Measurements from ENCODE around the gene RCL1. TPM values are rescaled to one million over a fixed set of nuclear protein-coding genes. Genes with fewer than 3 reads are reported as not detected.

RCL1 gene
- total and polyA plus RNA-seq, 8 donors, result 11.2 to 22.6 (median 18.2) TPM

- no peak for ATAC-seq
- DNase-seq, result no peak
- H3K27ac ChIP-seq, result no peak overlapping the region
- H3K27me3 ChIP-seq, result no peaks in the 10 kb centered on the region
- no peaks in the 10 kb centered on the region for H3K4me1 ChIP-seq
- TF ChIP-seq, protein P1, sequence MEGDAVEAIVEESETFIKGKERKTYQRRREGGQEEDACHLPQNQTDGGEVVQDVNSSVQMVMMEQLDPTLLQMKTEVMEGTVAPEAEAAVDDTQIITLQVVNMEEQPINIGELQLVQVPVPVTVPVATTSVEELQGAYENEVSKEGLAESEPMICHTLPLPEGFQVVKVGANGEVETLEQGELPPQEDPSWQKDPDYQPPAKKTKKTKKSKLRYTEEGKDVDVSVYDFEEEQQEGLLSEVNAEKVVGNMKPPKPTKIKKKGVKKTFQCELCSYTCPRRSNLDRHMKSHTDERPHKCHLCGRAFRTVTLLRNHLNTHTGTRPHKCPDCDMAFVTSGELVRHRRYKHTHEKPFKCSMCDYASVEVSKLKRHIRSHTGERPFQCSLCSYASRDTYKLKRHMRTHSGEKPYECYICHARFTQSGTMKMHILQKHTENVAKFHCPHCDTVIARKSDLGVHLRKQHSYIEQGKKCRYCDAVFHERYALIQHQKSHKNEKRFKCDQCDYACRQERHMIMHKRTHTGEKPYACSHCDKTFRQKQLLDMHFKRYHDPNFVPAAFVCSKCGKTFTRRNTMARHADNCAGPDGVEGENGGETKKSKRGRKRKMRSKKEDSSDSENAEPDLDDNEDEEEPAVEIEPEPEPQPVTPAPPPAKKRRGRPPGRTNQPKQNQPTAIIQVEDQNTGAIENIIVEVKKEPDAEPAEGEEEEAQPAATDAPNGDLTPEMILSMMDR (IDR thresholded peaks at IDR 0.05), result no peak
- H3K4me3 ChIP-seq, result no peak overlapping the region
- no peaks in the 10 kb centered on the region for H3K9me3 ChIP-seq
- intact Hi-C loops (cut with DNase I), result no loop called here
- H3K36me3 ChIP-seq, result no peaks in the 10 kb centered on the region
These were observed 8.3 kb upstream of the RCL1 start for GRCh38 chr9:4784403-4784802.

DNA sequence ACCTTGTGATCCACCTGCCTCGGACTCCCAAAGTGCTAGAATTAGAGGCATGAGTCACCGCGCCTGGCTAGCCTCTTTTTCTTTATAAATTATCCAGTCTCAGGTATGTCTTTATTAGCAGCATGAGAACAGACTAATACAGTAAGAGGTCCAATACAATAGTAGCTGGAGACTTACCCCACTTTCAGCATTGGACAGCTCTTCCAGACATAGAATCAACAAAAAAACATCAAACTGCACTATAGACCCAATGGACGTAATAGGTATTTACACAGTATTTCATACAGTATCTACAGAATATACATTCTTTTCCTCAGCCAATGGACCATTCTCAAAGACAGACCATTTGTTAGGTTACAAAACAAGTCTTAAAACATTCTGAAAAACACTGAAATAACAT is 6.1 kb upstream of the RCL1 start:
- DNase-seq (no peak), ATAC-seq (no peak)
- intact Hi-C loops (cut with DNase I), result no loop called here
- no peak overlapping the region for H3K27ac ChIP-seq
- TF ChIP-seq, protein P1 (IDR thresholded peaks at IDR 0.05), result no peak
- H3K27me3 ChIP-seq, result no peaks in the 10 kb centered on the region
- H3K4me1 ChIP-seq, result no peaks in the 10 kb centered on the region
- H3K9me3 ChIP-seq, result no peaks in the 10 kb centered on the region
- H3K36me3 ChIP-seq, result no peaks in the 10 kb centered on the region
- H3K4me3 ChIP-seq, result no peak overlapping the region

- H3K27me3 ChIP-seq, result no peaks in the 10 kb centered on the region
- DNase-seq, result no peak
- intact Hi-C loops (cut with DNase I), result no loop called here
- H3K27ac ChIP-seq, result no peak overlapping the region
- no peaks in the 10 kb centered on the region for H3K36me3 ChIP-seq
- H3K9me3 ChIP-seq, result no peaks in the 10 kb centered on the region
- no peak overlapping the region for H3K4me3 ChIP-seq
- TF ChIP-seq, protein P1 (IDR thresholded peaks at IDR 0.05), result no peak
- no peak for ATAC-seq
- H3K4me1 ChIP-seq, result peaks cover 0 to 6% of the 10 kb centered on the region in 2 donors
These were observed 4.9 kb upstream of the RCL1 start for GRCh38 chr9:4787876-4788275.

GRCh38 chr9:4788703-4789102 is 4.0 kb upstream of the RCL1 start:
- H3K36me3 ChIP-seq, result no peaks in the 10 kb centered on the region
- H3K4me1 ChIP-seq, result peaks cover 0 to 13% of the 10 kb centered on the region in 2 donors
- intact Hi-C loops (cut with DNase I), result no loop called here
- H3K4me3 ChIP-seq, result no peak overlapping the region
- DNase-seq (no peak), ATAC-seq (no peak)
- no peaks in the 10 kb centered on the region for H3K27me3 ChIP-seq
- TF ChIP-seq, protein P1 (IDR thresholded peaks at IDR 0.05), result no peak
- H3K9me3 ChIP-seq, result no peaks in the 10 kb centered on the region
- no peak overlapping the region for H3K27ac ChIP-seq

DNA sequence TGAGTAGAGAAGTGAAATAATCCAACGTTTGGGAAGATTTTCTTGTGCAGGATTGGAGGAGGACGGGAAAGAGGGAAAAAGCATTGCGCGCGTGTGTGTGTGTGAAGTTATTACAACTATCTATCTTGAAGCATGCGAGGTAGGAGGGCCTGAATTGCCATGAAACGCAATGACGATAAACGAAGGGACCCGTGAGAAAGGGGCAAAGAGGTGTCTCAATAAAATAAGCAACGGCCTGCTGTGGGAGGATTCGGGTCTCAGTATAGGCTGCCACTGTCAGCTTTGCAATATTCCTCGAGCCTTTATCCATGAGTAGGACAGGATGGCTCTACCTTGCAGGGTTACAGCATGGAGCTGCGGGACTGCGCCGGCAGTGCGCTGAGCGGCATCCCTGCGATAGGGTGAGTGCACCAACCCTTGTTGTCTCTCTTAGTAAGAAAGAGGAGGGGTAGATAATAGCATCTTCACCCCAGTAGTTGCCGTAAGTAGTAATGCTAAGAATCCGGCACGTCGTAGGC is 631 bp upstream of the RCL1 start:
- intact Hi-C loops (cut with DNase I), result no loop called here
- Histone ChIP-seq H3K9me3 (no peaks in the 10 kb centered on the region), H3K27ac (peak overlapping the region in 1 of 2 donors; percentile 90), H3K36me3 (no peaks in the 10 kb centered on the region), H3K27me3 (no peaks in the 10 kb centered on the region), H3K4me3 (peak overlapping the region; percentile 88 to 91), H3K4me1 (peaks cover 0 to 38% of the 10 kb centered on the region in 2 donors)
- peak; percentile 24 for ATAC-seq
- peak in 1 of 4 donors; percentile 13 for DNase-seq
- TF ChIP-seq, protein P1 (IDR thresholded peaks at IDR 0.05), result no peak
